Body of pancreas (tissue), 4 donors: Measurements from ENCODE around the gene FOXP1.

Source experiments
- CTCF ChIP-seq, 7 experiments: fragments of 450-650 bp in 4 of 7; fragments of 200-600 bp in 3 of 7; sonication (generic) in 3 of 7; IDR thresholded peaks; one replicate each; pipeline ENCODE4 v1.5.1; 2016 to 2019; ENCODE audit warnings: antibody characterized with exemption in 7 of 7
- POLR2A ChIP-seq, 3 donors: fragments of 450-650 bp; IDR thresholded peaks; one replicate each; pipeline ENCODE4 v1.6.1; 2016; ENCODE audit warnings: antibody characterized with exemption in 3 of 3, mild to moderate bottlenecking in 2 of 3

- TF ChIP-seq CTCF (IDR thresholded peaks at IDR 0.05) (no peak), POLR2A (IDR thresholded peaks at IDR 0.05) (no peak)
These were observed 15.9 kb upstream of the FOXP1 start for GRCh38 chr3:71599416-71599815.
